HCEC 1CT (cell line): ENCODE data around the gene PPP1R14C.
"Not testable (repeated sequence)": the region's sequence is repeated elsewhere in the genome, so short reads cannot be mapped to it uniquely, and the experiment has no call there.

Source experiments
- DNase-seq: peaks from one replicate; pipeline ENCODE4 v3.0.0-alpha.2; 2017

PPP1R14C gene

GRCh38 chr6:150142670-150143515, at the start of gene PPP1R14C:
Gene PPP1R14C, plus strand, starts transcription at chr6:150143044. Its CDS starts 149 bp downstream, at chr6:150143193.
- no peak for DNase-seq

GRCh38 chr6:150093397-150093796, 49.4 kb upstream of the PPP1R14C start:
- no peak for DNase-seq

GRCh38 chr6:150098155-150098554, 44.7 kb upstream of the PPP1R14C start:
- DNase-seq, result no peak

DNA sequence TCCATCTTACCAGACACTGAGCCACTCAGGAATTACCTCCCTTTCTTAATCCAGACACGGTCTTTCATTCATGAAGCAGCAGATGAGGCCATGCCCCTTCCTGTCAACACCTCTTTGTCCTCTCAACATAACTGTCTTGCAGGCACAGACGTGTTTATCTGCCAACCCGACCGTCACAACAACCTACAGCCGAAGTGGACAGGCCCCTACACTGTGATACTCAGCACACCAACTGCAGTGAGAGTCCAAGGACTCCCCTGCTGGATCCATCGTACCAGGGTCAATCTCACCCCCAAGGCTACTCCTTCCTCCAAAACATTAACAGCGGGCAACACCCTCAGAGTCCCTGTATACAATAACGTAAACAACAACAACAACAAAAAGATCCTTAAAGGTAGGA, 43.3 kb upstream of the PPP1R14C start:
- DNase-seq, result no peak

DNA sequence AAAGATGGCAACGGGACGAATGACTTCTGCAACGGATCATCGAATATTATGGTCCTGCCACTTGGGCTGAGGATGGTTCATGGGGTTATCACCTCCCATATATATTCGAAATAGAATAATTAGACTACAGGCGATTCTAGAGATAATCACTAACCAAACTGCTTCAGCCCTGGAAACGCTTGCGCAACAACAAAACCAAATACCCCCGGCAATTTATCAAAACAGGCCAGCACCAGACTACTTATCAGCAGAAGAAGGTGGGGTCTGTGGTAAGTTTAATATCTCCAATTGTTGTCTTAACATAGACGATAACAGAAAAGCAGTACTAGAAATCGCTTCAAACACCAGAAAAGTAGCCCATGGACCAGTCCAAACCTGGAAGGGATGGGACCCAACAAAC, 42.9 kb upstream of the PPP1R14C start:
- DNase-seq, result no peak

DNA sequence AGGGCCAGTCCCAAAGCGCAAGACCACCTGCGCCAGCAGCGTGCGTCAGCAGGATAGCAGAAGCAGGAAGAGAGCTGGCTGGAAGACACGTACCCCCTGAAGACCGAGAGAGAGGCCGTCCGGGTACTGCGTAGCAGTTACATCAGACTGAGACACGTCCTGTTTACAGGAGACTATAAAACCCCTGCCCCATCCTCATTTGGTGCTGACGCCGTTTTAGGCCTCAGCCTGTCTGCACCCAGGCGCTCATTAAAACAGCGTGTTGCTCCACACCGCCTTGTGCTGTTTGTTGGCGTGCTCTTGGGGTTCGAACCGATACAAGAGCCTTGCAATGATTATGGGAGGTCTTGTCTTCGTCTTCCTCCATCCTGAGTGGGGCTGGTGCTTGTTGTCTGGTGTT, 42.1 kb upstream of the PPP1R14C start:
- DNase-seq, result no peak

DNA sequence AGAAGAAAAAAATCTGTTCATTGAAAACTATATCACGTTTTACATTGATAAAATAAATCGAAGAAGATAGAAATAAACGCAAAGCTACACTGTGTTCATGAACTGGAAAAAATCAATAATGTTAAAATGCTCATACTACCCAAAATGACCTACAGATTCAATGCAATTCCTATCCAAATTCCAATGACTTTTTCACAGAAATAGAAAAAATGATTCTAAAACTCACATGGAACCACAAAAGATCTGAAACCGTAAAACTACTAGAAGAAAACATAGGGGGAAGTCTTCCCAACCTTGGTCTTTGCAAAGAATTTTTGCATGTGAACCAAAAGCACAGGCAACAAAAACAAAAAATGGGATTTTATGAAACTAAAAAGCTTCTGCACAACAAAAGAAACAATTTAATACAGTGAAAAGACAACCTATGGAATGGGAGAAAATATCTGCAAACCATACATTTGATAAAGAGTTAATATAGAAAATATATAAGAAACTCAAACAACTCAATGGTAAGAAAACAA, 40.0 kb upstream of the PPP1R14C start:
- no peak for DNase-seq

- no peak for DNase-seq
These were observed 30.6 kb upstream of the PPP1R14C start for GRCh38 chr6:150112233-150112632.

DNA sequence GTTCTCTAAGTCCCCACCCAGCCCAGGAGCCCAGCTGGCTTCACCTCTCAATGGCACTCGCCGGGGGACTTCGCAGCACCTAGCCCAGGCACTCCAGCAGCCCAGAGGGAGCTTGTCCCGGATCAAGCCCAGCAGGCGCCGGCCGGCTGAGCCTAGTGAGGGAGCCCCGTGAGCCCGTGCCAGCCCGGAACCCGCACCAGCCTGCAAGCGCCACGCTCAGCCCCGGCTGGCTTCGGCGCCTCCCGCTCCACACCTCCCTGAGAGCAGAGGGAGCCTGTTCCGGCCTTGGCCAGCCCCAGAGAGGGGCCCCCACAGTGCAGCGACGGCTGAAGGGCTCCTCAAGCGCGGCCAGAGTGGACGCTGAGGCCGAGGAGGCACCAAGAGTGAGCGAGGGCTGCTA, 27.1 kb upstream of the PPP1R14C start:
- DNase-seq, result no peak

DNA sequence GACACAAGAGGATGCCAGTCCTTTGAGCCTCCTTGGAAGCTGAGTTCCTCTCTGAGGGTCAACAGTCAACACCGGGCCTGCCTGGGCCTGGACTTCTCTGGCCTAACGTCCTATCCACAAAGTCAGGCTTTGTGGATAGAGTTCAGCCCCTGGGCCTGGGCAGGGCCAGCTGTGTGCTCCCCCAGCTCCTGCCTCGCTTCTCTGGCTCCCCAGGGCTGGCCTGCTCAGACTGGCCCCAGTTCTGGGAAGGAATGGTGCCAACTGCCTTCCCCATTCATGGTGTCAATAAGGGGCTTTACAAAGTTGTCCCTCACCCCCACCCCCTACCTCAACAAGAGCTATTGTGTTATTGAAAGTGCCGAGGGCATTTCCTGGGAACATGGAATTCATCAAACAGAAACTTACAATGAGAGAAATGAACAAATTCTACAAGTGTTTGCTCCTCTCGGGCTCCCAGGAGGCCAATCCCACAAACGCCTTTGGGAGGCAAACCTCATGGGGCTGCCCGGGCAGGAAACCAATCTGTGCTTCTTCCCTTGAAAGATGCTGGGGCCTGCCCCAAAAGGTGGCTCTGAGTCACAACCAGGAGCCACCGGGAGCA, 26.5 kb upstream of the PPP1R14C start:
- no peak for DNase-seq

GRCh38 chr6:150118203-150118602, 24.6 kb upstream of the PPP1R14C start:
- no peak for DNase-seq

DNA sequence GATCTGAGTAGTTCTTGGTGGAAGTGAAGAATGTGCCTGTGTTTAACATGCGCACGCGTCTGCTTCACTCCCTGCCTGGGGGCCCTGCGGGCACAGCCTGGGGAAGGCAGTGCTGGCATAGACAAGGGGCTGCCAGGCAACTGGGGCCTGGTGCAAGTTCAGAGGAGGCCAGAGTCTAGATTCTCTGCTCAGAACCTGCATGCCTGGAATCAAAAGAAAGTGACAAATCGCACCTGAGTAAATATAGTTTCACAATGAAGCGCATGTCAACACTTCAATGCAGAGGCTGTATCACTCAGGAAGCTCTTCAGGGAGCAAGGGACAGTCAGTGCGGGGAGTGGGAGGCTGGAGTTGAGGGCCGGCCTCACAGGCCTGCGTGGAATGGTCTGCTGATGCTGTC, 24.2 kb upstream of the PPP1R14C start:
- DNase-seq, result no peak

DNA sequence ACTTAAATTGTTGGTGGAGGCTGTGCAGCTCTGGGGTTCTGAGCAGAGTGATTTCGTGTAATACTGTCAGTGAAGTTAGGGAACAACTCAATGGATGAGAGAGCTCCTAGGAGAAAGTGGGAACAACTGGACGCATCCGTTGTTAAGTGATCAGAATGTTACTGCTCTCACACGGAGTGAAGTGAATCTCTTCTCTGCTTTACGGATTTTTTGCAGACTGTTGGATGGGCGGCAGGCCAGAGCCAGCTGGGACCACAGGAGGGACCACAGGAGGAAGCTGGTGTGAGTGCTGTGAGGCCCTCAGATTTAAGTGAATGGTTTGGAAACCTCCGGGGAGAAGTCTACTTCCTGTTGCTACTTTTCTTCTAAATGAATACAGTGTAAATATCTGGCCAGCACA, 23.7 kb upstream of the PPP1R14C start:
- no peak for DNase-seq

DNA sequence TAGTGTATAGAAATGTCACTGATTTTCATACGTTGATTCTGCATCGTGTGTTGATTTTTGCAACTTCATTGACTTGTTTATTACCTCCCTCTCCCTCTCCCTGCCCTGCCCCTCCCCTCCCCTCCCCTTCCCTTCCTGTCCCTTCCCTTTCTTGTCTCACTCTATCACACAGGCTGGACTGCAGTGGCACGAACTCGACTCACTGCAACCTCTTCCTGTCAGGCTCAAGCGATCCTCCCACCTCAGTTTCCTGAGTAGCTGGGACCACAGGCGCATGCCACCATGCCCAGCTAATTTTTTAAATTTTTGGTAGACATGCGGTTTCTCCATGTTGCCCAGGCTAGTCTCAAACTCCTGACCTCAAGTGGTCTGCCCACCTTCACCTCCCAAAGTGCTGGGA, 19.2 kb upstream of the PPP1R14C start:
- DNase-seq, result no peak

DNA sequence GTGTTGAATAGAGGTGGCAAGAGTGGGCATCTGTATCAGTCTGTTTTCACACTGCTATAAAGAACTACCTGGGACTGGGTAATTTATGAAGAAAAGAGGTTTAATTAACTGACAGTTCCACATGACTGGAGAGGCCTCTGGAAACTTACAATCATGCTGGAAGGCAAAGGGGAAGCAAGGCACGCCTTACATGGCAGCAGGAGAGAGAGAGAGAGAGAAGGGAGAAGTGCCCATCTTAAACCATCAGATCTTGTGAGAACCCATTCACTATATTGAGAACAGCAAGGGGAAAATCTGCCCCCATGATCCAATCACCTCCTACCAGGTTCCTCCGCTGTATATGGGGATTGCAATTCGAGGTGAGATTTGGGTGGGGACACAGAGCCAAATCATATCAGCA, 18.6 kb upstream of the PPP1R14C start:
- no peak for DNase-seq

DNA sequence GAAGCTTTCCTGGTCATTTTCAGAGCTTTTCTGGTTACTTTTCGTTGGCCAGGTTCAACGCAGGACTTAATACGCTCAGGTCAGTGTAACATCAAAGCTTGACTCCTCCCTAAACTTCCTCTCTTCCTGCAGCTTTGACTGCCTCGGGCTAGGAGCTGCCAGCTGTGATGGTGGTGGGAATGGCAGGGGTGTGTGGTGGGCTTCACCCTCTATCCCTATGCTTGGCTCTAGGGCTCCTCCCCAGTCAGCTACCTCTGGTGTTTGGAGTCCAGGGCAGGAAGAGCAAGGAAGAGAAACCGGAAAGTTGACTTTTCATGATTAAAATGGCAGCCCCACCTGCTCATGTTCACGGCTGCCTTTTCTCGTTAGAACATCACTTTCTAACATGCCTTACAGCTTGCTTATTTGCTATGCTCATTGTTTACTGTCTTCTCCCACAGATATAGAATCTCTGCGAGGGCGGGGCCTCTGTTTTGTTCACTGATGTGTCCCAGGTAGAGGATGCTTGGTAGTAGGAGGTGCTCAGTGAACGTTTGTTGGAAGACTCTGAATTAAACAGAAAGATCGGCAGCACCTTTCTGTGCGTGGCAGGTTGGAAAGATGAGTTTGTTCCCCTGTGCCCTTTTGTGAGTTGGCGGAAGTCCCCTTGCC, 16.1 kb upstream of the PPP1R14C start:
- no peak for DNase-seq

GRCh38 chr6:150128425-150128824, 14.4 kb upstream of the PPP1R14C start:
- DNase-seq, result no peak

GRCh38 chr6:150129616-150130505, 13.0 kb upstream of the PPP1R14C start:
- no peak for DNase-seq

DNA sequence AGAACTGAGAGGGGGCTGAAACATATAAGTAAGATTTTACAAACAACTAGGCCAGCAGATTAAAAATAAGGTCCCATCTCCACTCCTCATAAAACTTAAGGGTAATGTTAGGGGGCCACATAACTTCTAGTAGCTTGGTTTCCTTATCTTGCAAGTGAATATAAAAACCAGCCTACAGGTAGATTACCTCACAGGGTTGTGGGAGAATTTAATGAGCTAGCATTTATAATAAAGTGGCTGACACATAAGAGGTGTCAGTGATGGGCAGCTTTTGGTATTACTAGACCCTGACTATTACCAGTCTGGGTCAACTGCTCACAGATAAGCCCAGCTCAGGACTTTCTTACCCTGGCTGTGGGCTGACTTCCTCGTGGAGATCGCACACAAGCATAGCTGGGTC, 9.2 kb upstream of the PPP1R14C start:
- DNase-seq, result no peak

DNA sequence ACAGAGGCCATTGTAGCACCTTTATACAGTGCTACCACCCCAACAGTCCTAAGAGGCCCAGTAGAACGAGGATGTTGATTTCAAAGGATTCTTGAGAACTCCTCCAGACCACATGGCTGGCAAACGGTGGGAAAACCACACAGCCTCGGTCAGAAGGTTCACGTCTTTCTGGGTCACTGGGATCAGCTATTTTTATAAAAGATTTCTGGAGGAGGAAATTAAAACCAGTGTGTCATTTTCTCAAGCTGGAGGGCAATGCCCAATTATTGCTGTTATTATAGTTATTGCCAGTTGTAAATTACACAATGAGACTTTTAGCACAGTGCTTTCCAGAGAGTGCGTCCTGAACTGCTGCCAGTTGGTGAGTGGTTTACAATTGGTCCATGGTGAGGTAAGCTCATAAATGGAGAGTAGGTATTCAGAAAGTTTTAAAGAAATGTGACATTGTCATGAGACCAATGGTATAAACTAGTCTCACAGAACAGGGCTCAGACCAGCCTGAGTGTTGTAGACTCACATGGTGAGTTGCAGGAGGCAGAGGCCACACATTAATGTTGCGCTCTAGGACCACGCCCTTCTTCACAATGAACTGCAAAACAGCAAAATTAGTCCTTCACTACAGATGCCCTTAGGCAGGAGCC, 8.4 kb upstream of the PPP1R14C start:
- DNase-seq, result no peak

DNA sequence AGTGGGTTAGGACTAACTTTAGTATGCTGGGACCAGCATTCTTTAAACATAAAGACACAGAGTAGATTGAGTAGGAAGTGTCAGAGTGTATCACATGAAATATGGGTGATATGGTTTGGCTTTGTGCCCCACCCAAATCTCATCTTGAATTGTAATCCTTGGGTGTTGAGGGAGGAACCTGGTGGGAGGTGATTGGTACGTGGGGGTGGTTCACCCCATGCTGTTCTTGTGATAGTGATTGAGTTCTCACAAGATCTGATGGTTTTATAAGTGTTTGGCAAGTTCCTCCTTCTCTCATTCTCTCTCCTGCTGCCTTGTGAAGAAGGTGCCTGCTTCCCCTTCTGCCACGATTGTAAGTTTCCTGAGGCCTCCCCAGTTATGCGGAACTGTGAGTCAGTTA, 5.1 kb upstream of the PPP1R14C start:
- not testable (repeated sequence) for DNase-seq

GRCh38 chr6:150138638-150139037, 4.2 kb upstream of the PPP1R14C start:
- no peak for DNase-seq
